CD4-positive, alpha-beta T cell (primary cell): ENCODE results near the gene RPS14. TPM values are rescaled to one million over a fixed set of nuclear protein-coding genes. Genes with fewer than 3 reads are reported as not detected.
"Not testable (repeated sequence)": the region's sequence is repeated elsewhere in the genome, so short reads cannot be mapped to it uniquely, and the experiment has no call there.

Source experiments
- ATAC-seq: fragments of 200-7000 bp; cut with Tn5 transposase; one replicate; pipeline ENCODE4 v1.10.0; 2022; ENCODE audit warnings: mild to moderate bottlenecking; ENCODE audit not compliant: poor library complexity
- CTCF ChIA-PET: fragments of 350-600 bp; sonication (Branson Sonifier 250); formaldehyde crosslinking; loops from one replicate; lab custom pipeline; 2021; ENCODE audit warnings: antibody characterized with exemption, inconsistent platforms; lab: Charles Lee
- POLR2A ChIA-PET: fragments of 350-600 bp; sonication (Branson Sonifier 250); formaldehyde crosslinking; loops from one replicate; lab custom pipeline; 2021; ENCODE audit warnings: antibody characterized with exemption, inconsistent platforms; lab: Charles Lee
- DNase-seq, 14 experiments: peaks; one replicate each; pipeline ENCODE4 v3.0.0-alpha.2; 2013 to 2020; ENCODE audit warnings: mixed read lengths in 2 of 14
- H3K27ac ChIP-seq, 2 donors: one replicate each; pipeline versions ENCODE4 v1.5.1 to v1.7.0; 2013; ENCODE audit warnings: low read length in 2 of 2, low read depth in 1 of 2, mild to moderate bottlenecking in 1 of 2
- H3K27me3 ChIP-seq, 2 experiments: 1 replicate in 1 of 2; 2 replicates in 1 of 2; pipeline versions ENCODE4 v1.6.1 to v1.7.0; 2013; ENCODE audit warnings: low read length in 2 of 2, control low read depth in 1 of 2, mild to moderate bottlenecking in 1 of 2, moderate library complexity in 1 of 2; ENCODE audit not compliant: insufficient read depth in 2 of 2, control insufficient read depth in 1 of 2
- H3K36me3 ChIP-seq: one replicate; pipeline ENCODE4 v1.6.1; 2013; ENCODE audit warnings: low read length, control low read depth; ENCODE audit not compliant: insufficient read depth
- H3K4me1 ChIP-seq: one replicate; pipeline ENCODE4 v1.6.1; 2013; ENCODE audit warnings: low read length, control low read depth; ENCODE audit not compliant: insufficient read depth
- H3K4me3 ChIP-seq: one replicate; pipeline ENCODE4 v1.5.1; 2013; ENCODE audit warnings: mild to moderate bottlenecking, low read length, moderate library complexity
- H3K9me3 ChIP-seq, 2 experiments: 1 replicate in 1 of 2; 2 replicates in 1 of 2; pipeline versions ENCODE4 v1.6.1 to v1.7.0; 2013; ENCODE audit warnings: low read length in 2 of 2, mild to moderate bottlenecking in 2 of 2, control low read depth in 1 of 2, moderate library complexity in 1 of 2; ENCODE audit not compliant: control insufficient read depth in 1 of 2, insufficient read depth in 1 of 2
- H3K27ac Mint-ChIP-seq: one replicate; pipeline ENCODE4 v1.8.0; 2020; ENCODE audit warnings: mixed read lengths
- H3K27me3 Mint-ChIP-seq: one replicate; pipeline ENCODE4 v1.8.0; 2021; ENCODE audit warnings: mixed read lengths
- H3K36me3 Mint-ChIP-seq: one replicate; pipeline ENCODE4 v1.8.0; 2021; ENCODE audit warnings: low read depth, mixed read lengths
- H3K4me1 Mint-ChIP-seq: one replicate; pipeline ENCODE4 v1.8.0; 2021; ENCODE audit warnings: low read depth, mixed read lengths
- H3K4me3 Mint-ChIP-seq: one replicate; pipeline ENCODE4 v1.8.0; 2020; ENCODE audit warnings: mild to moderate bottlenecking, mixed read lengths
- H3K9me3 Mint-ChIP-seq: one replicate; pipeline ENCODE4 v1.8.0; 2020; ENCODE audit warnings: mixed read lengths
- CTCF ChIP-seq: fragments of 200-600 bp; IDR thresholded peaks from one replicate; pipeline ENCODE4 v1.8.0; 2022; ENCODE audit warnings: antibody characterized with exemption, mild to moderate bottlenecking
- intact Hi-C, 2 experiments: fragments of 100-400 bp; cut with DNase I in 1 of 2; cut with micrococcal nuclease in 1 of 2; formaldehyde crosslinking; loops; one replicate each; pipeline versions ENCODE4 v1.15.1 to v1.9.0; 2023 to 2025; cut with DNase I, micrococcal nuclease
- total RNA-seq, 174 experiments: library from RNA in 2 of 174; stranded (reverse) in 2 of 174; gene quantifications; one replicate each; pipeline ENCODE4 v1.2.3 and lab custom pipeline; 2021 to 2026

Gene RPS14
- total RNA-seq, 2 experiments from 2014 or later: 5,224 to 5,317 TPM

- Mint-ChIP-seq H3K9me3 (no peaks in the 10 kb centered on the region), H3K36me3 (no peaks in the 10 kb centered on the region), H3K27ac (no peak overlapping the region), H3K27me3 (peaks cover 5% of the 10 kb centered on the region), H3K4me1 (peaks cover 5% of the 10 kb centered on the region), H3K4me3 (no peak overlapping the region)
- no peaks in the 10 kb centered on the region for H3K36me3 ChIP-seq
- intact Hi-C loops: no loop called here
- no peak overlapping the region for H3K4me3 ChIP-seq
- TF ChIP-seq CTCF: no peak
- CTCF ChIA-PET: no interaction called here
- H3K4me1 ChIP-seq: peaks cover 10% of the 10 kb centered on the region
- H3K9me3 ChIP-seq: peaks cover 0 to 6% of the 10 kb centered on the region in 2 experiments
- no peak overlapping the region for H3K27ac ChIP-seq
- DNase-seq (no peak), ATAC-seq (no peak)
- H3K27me3 ChIP-seq: no peaks in the 10 kb centered on the region
- POLR2A ChIA-PET: no interaction called here
These were observed 32.1 kb upstream of the RPS14 start for GRCh38 chr5:150481708-150481965.

- no peaks in the 10 kb centered on the region for H3K4me1 ChIP-seq
- ChIA-PET CTCF (no interaction called here), POLR2A (interaction anchor here (1.1 kb wide), 1 partner anchor 11 kb away, joined by 3 read pairs; no protein-coding TSS in a partner anchor)
- no peak for TF ChIP-seq CTCF
- Mint-ChIP-seq H3K27me3 (no peaks in the 10 kb centered on the region), H3K36me3 (no peaks in the 10 kb centered on the region), H3K9me3 (no peaks in the 10 kb centered on the region), H3K27ac (no peak overlapping the region), H3K4me3 (no peak overlapping the region), H3K4me1 (no peaks in the 10 kb centered on the region)
- DNase-seq (no peak), ATAC-seq (no peak)
- H3K9me3 ChIP-seq: no peaks in the 10 kb centered on the region
- intact Hi-C loops: no loop called here
- H3K4me3 ChIP-seq: no peak overlapping the region
- no peaks in the 10 kb centered on the region for H3K36me3 ChIP-seq
- H3K27ac ChIP-seq: no peak overlapping the region
- H3K27me3 ChIP-seq: no peaks in the 10 kb centered on the region
These were observed 29.9 kb upstream of the RPS14 start for GRCh38 chr5:150479416-150479815.

DNA sequence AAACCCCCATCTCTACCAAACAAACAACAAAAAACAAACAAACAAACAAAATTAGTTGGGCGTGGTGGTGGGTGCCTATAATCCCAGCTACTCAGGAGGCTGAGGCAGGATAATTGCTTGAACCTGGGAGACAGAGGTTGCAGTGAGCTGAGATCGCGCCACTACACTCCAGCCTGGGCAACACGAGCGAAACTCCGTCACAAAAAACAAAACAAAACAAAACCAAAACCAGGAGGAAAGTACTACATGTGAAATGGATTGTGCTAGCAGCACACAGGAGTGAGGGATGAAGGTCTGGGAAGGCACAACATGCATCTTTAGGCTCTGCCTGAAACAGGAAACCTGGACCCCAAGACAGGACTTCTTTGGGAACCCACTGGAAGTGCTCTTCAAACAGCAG lies 27.0 kb upstream of the RPS14 start:
- CTCF ChIA-PET, H3K4me3 Mint-ChIP-seq, H3K27ac ChIP-seq, H3K9me3 ChIP-seq, H3K27ac Mint-ChIP-seq, H3K9me3 Mint-ChIP-seq, H3K4me1 ChIP-seq, POLR2A ChIA-PET, H3K27me3 ChIP-seq, H3K4me3 ChIP-seq, H3K36me3 Mint-ChIP-seq, H3K27me3 Mint-ChIP-seq, intact Hi-C loops, DNase-seq, H3K4me1 Mint-ChIP-seq, ATAC-seq, H3K36me3 ChIP-seq: not testable (repeated sequence)

DNA sequence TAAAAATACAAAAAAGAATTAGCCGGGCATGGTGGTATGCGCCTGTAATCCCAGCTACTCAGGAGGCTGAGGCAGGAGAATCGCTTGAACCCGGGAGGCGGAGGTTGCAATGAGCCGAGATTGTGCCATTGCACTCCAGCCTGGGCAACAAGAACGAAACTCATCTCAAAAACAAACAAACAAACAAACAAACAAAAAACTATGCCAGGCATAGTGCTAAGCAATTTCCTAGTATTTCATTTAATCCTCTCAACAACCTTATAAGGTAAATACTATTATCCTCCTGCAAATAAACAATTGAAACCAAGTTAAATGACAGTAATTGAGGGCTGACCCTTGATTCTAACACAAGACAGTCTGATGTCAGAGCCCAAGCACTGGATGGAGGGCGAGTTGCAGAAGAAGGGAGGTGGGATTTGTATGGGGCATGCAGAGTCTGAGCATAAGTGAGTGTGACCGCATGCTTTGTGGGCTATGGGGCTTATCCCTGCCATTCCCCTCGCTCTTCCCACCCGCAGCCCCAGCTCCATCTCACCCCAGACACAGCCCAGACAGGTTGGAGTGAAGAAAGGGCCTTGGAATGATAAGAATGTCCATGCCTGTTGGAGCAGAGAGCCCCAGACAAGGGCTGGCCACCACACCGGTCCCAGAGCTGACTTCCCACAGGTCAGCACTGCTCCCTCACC lies 24.3 kb upstream of the RPS14 start:
- no peak for ATAC-seq
- Histone ChIP-seq H3K4me1 (no peaks in the 10 kb centered on the region), H3K9me3 (no peaks in the 10 kb centered on the region), H3K36me3 (no peaks in the 10 kb centered on the region), H3K27me3 (no peaks in the 10 kb centered on the region), H3K27ac (no peak overlapping the region), H3K4me3 (no peak overlapping the region)
- no peak for TF ChIP-seq CTCF
- Mint-ChIP-seq H3K36me3 (no peaks in the 10 kb centered on the region), H3K4me3 (no peak overlapping the region), H3K27me3 (no peaks in the 10 kb centered on the region), H3K9me3 (no peaks in the 10 kb centered on the region), H3K4me1 (no peaks in the 10 kb centered on the region), H3K27ac (no peak overlapping the region)
- no peak for DNase-seq
- POLR2A ChIA-PET: no interaction called here
- intact Hi-C loops: no loop called here
- CTCF ChIA-PET: interaction anchor here (0.7 kb wide), 1 partner anchor 741 kb away, joined by 3 read pairs; no protein-coding TSS in a partner anchor
